ENCODE results near the gene PRKAR1A. TPM values are rescaled to one million over a fixed set of nuclear protein-coding genes. Genes with fewer than 3 reads are reported as not detected.

The PRKAR1A gene
- total and polyA plus RNA-seq, 2 of the 8 experiments (the other 6 are each of a cell fraction or from before 2014, with no cell fraction given) = 39.3 to 149 TPM

DNA sequence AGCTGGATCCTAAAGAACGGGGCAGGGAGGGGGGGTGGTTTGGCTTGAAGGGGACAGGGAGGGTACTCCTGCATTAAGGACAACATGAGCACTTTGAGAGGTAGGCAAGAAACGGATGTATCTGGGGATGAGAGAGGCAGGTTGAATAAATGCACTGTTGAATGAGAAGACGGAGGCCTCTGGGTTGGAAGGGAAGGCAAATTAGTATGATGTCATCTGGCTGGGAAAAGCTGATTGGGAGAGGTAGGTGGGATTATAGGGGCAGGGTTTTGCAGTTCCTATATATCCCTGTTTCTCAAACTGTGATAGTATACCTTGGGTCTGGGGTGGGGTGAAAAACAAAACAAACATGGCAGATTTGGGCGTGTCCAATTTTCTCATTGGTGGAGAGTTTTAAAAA lies 44.3 kb downstream of the PRKAR1A start (continued):
- TF ChIP-seq, protein P1, sequence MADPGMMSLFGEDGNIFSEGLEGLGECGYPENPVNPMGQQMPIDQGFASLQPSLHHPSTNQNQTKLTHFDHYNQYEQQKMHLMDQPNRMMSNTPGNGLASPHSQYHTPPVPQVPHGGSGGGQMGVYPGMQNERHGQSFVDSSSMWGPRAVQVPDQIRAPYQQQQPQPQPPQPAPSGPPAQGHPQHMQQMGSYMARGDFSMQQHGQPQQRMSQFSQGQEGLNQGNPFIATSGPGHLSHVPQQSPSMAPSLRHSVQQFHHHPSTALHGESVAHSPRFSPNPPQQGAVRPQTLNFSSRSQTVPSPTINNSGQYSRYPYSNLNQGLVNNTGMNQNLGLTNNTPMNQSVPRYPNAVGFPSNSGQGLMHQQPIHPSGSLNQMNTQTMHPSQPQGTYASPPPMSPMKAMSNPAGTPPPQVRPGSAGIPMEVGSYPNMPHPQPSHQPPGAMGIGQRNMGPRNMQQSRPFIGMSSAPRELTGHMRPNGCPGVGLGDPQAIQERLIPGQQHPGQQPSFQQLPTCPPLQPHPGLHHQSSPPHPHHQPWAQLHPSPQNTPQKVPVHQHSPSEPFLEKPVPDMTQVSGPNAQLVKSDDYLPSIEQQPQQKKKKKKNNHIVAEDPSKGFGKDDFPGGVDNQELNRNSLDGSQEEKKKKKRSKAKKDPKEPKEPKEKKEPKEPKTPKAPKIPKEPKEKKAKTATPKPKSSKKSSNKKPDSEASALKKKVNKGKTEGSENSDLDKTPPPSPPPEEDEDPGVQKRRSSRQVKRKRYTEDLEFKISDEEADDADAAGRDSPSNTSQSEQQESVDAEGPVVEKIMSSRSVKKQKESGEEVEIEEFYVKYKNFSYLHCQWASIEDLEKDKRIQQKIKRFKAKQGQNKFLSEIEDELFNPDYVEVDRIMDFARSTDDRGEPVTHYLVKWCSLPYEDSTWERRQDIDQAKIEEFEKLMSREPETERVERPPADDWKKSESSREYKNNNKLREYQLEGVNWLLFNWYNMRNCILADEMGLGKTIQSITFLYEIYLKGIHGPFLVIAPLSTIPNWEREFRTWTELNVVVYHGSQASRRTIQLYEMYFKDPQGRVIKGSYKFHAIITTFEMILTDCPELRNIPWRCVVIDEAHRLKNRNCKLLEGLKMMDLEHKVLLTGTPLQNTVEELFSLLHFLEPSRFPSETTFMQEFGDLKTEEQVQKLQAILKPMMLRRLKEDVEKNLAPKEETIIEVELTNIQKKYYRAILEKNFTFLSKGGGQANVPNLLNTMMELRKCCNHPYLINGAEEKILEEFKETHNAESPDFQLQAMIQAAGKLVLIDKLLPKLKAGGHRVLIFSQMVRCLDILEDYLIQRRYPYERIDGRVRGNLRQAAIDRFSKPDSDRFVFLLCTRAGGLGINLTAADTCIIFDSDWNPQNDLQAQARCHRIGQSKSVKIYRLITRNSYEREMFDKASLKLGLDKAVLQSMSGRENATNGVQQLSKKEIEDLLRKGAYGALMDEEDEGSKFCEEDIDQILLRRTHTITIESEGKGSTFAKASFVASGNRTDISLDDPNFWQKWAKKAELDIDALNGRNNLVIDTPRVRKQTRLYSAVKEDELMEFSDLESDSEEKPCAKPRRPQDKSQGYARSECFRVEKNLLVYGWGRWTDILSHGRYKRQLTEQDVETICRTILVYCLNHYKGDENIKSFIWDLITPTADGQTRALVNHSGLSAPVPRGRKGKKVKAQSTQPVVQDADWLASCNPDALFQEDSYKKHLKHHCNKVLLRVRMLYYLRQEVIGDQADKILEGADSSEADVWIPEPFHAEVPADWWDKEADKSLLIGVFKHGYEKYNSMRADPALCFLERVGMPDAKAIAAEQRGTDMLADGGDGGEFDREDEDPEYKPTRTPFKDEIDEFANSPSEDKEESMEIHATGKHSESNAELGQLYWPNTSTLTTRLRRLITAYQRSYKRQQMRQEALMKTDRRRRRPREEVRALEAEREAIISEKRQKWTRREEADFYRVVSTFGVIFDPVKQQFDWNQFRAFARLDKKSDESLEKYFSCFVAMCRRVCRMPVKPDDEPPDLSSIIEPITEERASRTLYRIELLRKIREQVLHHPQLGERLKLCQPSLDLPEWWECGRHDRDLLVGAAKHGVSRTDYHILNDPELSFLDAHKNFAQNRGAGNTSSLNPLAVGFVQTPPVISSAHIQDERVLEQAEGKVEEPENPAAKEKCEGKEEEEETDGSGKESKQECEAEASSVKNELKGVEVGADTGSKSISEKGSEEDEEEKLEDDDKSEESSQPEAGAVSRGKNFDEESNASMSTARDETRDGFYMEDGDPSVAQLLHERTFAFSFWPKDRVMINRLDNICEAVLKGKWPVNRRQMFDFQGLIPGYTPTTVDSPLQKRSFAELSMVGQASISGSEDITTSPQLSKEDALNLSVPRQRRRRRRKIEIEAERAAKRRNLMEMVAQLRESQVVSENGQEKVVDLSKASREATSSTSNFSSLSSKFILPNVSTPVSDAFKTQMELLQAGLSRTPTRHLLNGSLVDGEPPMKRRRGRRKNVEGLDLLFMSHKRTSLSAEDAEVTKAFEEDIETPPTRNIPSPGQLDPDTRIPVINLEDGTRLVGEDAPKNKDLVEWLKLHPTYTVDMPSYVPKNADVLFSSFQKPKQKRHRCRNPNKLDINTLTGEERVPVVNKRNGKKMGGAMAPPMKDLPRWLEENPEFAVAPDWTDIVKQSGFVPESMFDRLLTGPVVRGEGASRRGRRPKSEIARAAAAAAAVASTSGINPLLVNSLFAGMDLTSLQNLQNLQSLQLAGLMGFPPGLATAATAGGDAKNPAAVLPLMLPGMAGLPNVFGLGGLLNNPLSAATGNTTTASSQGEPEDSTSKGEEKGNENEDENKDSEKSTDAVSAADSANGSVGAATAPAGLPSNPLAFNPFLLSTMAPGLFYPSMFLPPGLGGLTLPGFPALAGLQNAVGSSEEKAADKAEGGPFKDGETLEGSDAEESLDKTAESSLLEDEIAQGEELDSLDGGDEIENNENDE (IDR thresholded peaks at IDR 0.05; ENCODE audit: insufficient replicate concordance, low read length) = no peak
- TF ChIP-seq EGR1 (IDR thresholded peaks at IDR 0.05; ENCODE audit: borderline replicate concordance, low read depth, low read length) = no peak
- no peak for TF ChIP-seq TCF12 (IDR thresholded peaks at IDR 0.05; ENCODE audit: low read depth, low read length)
- TF ChIP-seq BACH1 (IDR thresholded peaks at IDR 0.05; ENCODE audit: low read length) = no peak
- TF ChIP-seq EP300 (IDR thresholded peaks at IDR 0.05; ENCODE audit: borderline replicate concordance in 1 of 2, low read depth in 2 of 2, low read length in 2 of 2) = no peak
- TF ChIP-seq RBBP5 (IDR thresholded peaks at IDR 0.05; ENCODE audit: borderline replicate concordance, low read depth, low read length) = no peak
- no peak for TF ChIP-seq GABPA (IDR thresholded peaks at IDR 0.05; ENCODE audit: borderline replicate concordance, insufficient read depth, low read length)
- TF ChIP-seq HDAC2 (IDR thresholded peaks at IDR 0.05; ENCODE audit: borderline replicate concordance in 1 of 2, low read depth in 2 of 2, low read length in 2 of 2) = no peak
- no peak for TF ChIP-seq ZNF274 (IDR thresholded peaks at IDR 0.05; ENCODE audit: borderline replicate concordance, extremely low read depth, low read length)
- TF ChIP-seq RFX5 (IDR thresholded peaks at IDR 0.05; ENCODE audit: borderline replicate concordance, low read depth, low read length) = no peak
